Rectal smooth muscle tissue (tissue), 1 donor: Measurements from ENCODE around the gene FAAP20.

Source experiments
- H3K27ac ChIP-seq: one replicate; pipeline ENCODE4 v1.7.0; 2013; ENCODE audit warnings: low read depth, low read length, inconsistent platforms
- H3K27me3 ChIP-seq: one replicate; pipeline ENCODE4 v1.7.0; 2013; ENCODE audit warnings: low read length; ENCODE audit not compliant: control insufficient read depth, insufficient read depth
- H3K36me3 ChIP-seq: one replicate; pipeline ENCODE4 v1.7.0; 2013; ENCODE audit warnings: low read length; ENCODE audit not compliant: control insufficient read depth, insufficient read depth
- H3K4me1 ChIP-seq: one replicate; pipeline ENCODE4 v1.7.0; 2013; ENCODE audit warnings: low read length; ENCODE audit not compliant: control insufficient read depth, insufficient read depth
- H3K4me3 ChIP-seq: one replicate; pipeline ENCODE4 v1.7.0; 2013; ENCODE audit warnings: low read length
- H3K9ac ChIP-seq: one replicate; pipeline ENCODE4 v1.7.0; 2013; ENCODE audit warnings: low read length

FAAP20 gene, protein sequence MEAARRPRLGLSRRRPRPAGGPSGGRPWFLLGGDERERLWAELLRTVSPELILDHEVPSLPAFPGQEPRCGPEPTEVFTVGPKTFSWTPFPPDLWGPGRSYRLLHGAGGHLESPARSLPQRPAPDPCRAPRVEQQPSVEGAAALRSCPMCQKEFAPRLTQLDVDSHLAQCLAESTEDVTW

GRCh38 chr1:2194319-2194897 is at the start of gene FAAP20:
Gene FAAP20, minus strand, starts transcription at chr1:2194772. Its CDS starts 23 bp downstream, at chr1:2194749.
- Histone ChIP-seq H3K4me1 (peaks cover 40% of the 10 kb centered on the region), H3K27ac (peak within 1 kb of the TSS; percentile 85), H3K36me3 (no peaks in the 10 kb centered on the region), H3K9ac (peak within 1 kb of the TSS; percentile 60), H3K27me3 (no peaks in the 10 kb centered on the region), H3K4me3 (peak within 1 kb of the TSS; percentile 73)

DNA sequence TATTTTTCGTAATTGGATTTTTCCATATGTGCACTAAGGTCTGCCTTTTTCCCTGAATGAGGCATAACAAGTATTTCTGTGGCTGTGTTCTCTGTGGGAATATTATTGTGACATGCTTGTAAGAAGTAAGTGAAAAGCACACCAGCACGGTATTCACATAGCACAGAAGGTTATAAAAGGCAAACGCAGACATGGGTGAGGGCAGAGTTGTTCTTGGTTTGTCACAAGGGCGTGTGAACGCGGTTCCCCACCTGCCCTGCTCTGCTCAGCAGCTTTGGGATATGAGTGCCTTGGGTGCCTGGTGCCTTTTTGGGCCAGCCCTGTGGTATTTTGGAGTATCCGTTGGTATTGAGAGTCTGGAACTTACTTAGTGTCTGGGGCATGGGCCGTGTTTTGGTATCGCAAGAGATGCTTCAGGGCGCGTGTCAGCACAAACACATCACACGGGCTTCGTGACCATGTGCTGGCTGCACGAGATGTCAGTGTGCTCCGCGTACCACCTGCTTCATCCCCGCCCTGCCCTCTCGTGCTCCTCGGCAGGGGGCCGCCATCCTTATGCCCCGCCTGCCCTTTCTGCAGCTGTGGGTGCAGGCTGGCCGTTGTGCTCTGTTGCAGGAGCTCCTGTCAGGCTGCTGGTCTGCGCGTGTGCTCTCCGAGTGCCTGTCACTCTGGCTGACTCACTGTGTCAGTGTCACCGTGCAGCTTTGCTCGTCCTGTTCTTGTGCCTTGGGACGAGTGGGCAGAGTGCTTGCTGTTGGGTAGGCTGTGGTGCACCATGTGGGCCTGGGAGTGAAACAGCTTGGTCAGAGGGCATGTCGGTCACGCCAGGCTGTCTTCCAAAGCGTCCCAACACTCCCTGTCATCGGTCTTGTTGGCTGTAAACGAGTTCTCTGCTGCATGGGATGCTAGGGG is 48.5 kb upstream of the FAAP20 start:
- H3K4me1 ChIP-seq: peaks cover 57% of the 10 kb centered on the region
- H3K27ac ChIP-seq: no peak overlapping the region
- H3K4me3 ChIP-seq: no peak overlapping the region
- peaks cover 8% of the 10 kb centered on the region for H3K36me3 ChIP-seq
- H3K9ac ChIP-seq: no peak overlapping the region
- H3K27me3 ChIP-seq: no peaks in the 10 kb centered on the region

DNA sequence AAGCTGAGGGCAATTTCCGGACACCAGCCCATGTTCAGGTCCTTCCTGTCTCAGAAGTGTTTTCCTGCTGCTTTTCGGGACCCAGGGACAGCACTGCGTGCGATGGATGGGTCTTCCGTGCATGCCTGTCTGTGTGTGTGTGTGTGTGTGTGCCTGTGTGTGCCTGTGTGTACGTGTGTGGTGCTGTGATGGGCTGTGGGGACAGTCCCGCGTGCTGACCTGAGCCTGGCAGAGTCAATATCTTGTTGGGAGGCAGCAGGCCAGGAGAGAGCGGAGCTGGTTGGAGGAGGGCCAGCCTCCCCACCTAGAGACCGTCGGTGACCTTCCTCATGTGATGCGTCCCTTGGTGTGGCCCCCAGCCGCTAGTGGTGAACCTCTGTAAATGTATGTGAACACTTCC is 47.2 kb upstream of the FAAP20 start:
- Histone ChIP-seq H3K4me3 (no peak overlapping the region), H3K27ac (no peak overlapping the region), H3K27me3 (no peaks in the 10 kb centered on the region), H3K36me3 (peaks cover 8% of the 10 kb centered on the region), H3K4me1 (peaks cover 62% of the 10 kb centered on the region), H3K9ac (no peak overlapping the region)

DNA sequence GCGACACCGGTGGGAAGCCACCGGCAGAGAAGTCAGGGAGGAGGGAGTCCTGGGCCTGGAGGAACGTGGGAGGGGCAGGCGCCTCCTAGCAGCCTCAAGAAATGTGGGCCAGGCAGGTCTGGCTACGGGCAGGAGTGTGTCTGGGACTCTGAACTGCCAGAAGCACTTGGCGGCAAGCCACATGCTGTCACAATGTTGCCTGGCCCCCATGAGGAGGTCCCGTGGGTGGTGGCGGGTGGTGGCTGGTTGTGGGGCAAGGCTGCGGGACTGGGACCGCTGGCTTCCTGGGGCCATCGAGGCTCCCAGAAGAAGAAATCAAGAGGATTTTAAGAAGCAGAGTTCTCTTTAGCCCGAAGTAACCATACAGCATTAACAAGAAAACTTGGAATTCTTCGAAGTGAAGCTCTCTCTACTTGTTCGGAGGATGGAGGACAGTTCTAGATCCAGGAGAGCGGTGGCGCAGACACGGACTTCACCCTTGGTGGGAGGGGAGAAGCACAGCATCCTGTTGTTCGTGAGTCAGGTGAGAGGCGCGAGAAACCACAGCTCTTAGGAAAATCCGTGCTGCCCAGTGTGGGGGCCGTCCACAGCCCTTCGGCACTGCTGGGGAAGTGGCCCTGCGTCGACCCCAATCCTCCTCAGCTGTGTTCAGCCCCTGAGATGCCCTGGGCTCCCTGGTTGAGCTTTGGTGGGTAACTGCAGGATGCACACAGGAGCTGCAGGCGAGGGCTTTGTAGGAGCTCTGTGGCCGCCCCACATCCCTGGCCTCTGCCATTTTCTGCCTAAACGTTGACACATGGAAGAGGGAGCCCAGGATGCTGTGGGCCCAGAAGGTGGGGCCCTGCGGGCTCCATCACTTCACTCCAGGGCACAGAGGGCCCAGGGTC is 45.9 kb upstream of the FAAP20 start:
- Histone ChIP-seq H3K4me1 (peaks cover 63% of the 10 kb centered on the region), H3K4me3 (peak overlapping the region; percentile 50)

GRCh38 chr1:2239384-2239985 is 44.9 kb upstream of the FAAP20 start:
- H3K4me1 ChIP-seq: peaks cover 70% of the 10 kb centered on the region
- H3K4me3 ChIP-seq: peak overlapping the region; percentile 50
- no peaks in the 10 kb centered on the region for H3K27me3 ChIP-seq
- H3K36me3 ChIP-seq: peaks cover 6% of the 10 kb centered on the region
- H3K9ac ChIP-seq: no peak overlapping the region
- peak overlapping the region; percentile 69 for H3K27ac ChIP-seq

More for the DNA sequence above, 45.9 kb upstream of the FAAP20 start:
- peaks cover 6% of the 10 kb centered on the region for H3K36me3 ChIP-seq
- peak overlapping the region; percentile 69 for H3K27ac ChIP-seq
- H3K27me3 ChIP-seq: no peaks in the 10 kb centered on the region
- H3K9ac ChIP-seq: no peak overlapping the region

- Histone ChIP-seq H3K27ac (no peak overlapping the region), H3K36me3 (peaks cover 6% of the 10 kb centered on the region), H3K4me1 (peaks cover 74% of the 10 kb centered on the region), H3K4me3 (peak overlapping the region; percentile 6), H3K27me3 (no peaks in the 10 kb centered on the region), H3K9ac (no peak overlapping the region)
Observed at GRCh38 chr1:2239013-2239370, 44.4 kb upstream of the FAAP20 start.

GRCh38 chr1:2238361-2239012 is 43.9 kb upstream of the FAAP20 start:
- peak overlapping the region; percentile 6 for H3K4me3 ChIP-seq
- H3K9ac ChIP-seq: no peak overlapping the region
- H3K36me3 ChIP-seq: peaks cover 6% of the 10 kb centered on the region
- H3K27me3 ChIP-seq: no peaks in the 10 kb centered on the region
- H3K27ac ChIP-seq: peak overlapping the region; percentile 16
- H3K4me1 ChIP-seq: peaks cover 80% of the 10 kb centered on the region

DNA sequence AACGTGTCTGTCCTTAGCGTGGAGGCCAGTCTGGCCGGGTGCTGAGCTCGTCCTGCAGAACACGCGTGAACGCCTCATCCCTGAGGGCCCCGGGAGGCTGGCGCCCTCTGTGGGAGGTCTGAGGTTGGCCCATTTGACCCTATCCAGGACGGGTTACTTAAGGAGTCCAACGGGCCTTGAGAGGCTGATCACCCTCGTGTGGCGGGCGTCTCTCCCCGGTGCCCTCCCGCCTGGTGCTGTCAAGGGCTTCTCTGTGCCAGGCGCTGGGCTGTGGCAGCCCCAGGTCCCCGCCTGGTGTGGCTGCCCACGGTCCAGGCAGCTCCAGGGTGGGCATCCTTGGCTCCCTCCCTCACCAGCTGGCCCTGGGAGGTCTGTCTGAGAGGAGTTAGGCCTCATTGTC is 43.2 kb upstream of the FAAP20 start:
- Histone ChIP-seq H3K27ac (no peak overlapping the region), H3K9ac (no peak overlapping the region), H3K36me3 (peaks cover 5% of the 10 kb centered on the region), H3K4me1 (peaks cover 80% of the 10 kb centered on the region), H3K27me3 (no peaks in the 10 kb centered on the region), H3K4me3 (peak overlapping the region; percentile 12)

DNA sequence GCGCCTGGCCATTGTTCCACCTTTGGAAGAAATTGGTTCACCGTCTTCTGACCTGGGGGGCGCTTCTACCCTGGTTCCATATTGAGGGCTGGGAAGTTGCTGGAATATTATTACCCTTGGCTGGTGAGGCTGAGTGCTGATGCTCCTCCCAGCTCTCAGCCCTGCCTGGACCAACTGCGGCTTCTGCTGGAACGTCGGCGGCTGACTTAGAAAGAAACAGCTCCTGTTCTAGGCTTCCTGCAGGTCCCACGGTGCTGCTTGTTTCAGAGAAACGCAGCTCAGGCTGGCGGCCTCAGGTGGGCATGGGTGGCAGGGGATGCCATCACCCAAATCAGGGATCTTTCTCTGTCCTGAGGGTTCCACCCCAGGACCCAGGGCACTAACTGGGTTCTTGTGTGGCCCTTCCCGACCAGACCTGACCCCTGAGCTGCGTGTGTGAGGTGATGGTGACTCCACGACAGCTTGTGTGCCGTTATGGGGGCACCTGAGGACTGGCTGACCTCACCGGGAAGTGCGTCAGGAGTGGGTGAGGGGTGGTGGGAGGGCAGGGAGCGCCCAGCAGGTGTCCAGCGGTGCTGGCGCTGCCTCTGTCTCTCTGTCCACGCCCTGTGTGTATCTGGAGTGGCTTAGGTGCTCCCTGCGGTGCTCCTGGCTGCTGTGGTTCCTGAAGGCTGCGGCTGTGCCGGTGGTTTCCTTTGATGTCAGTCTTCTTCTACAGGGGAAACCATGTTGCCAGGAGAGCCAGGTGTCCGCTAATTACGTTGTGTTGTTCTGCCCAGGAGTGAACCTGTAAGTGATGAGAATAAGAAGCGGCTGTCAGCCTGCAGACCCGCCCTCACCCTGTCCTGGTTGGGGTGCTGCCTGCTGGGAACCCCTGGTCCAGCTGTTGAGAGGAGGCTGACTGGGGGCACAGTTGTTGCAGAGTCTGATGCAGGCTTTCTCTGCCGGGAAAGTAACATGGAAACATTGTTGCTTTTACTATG is 42.4 kb upstream of the FAAP20 start:
- Histone ChIP-seq H3K4me1 (peaks cover 81% of the 10 kb centered on the region), H3K27me3 (no peaks in the 10 kb centered on the region), H3K27ac (no peak overlapping the region), H3K4me3 (peak overlapping the region; percentile 12), H3K9ac (no peak overlapping the region), H3K36me3 (peaks cover 3% of the 10 kb centered on the region)

DNA sequence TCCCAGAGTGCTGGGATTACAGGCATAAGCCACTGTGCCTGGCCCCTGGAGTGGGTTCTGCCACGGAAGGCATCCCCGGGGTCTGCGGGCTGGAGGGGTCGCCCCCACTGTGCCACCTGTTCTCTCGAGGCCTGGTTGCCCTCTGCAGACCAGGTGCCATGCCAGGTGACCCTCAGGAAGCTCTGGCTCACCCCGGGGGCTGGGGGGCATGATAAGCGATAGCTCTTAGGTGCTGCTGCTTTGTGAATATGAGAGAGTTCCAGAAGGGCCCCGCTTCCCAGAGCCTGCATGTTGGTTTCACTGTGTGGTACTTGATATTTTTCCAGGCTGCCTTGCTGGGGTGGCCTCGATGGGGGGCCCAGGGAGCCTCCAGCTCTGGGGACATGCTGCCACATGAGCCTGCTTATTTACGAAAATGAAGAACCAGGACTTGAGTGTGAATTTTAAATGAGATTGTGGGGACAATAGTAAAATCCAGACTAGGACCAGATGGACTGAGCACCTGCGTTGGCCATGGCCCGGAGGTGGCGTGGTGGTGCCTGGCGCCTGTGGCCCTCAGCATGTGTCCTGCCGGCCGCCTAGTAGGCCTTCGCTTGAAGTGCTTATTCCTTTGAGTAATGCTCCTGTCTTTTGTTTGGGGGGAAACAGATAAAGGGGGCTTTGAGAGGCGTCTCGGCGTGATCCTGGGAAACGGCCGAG is 40.9 kb upstream of the FAAP20 start:
- Histone ChIP-seq H3K9ac (no peak overlapping the region), H3K27me3 (no peaks in the 10 kb centered on the region), H3K4me1 (peaks cover 71% of the 10 kb centered on the region), H3K4me3 (no peak overlapping the region), H3K27ac (peak overlapping the region; percentile 49), H3K36me3 (no peaks in the 10 kb centered on the region)
